Gastrocnemius medialis (tissue), 4 donors: ENCODE data around the gene NR2F1.

ENCODE experiments used
- POLR2A ChIP-seq, 2 donors: fragments of 450-650 bp; IDR thresholded peaks; one replicate each; pipeline ENCODE4 v1.6.1; 2017; ENCODE audit warnings: antibody characterized with exemption in 2 of 2, mild to moderate bottlenecking in 2 of 2, moderate library complexity in 2 of 2
- TF ChIP-seq, protein P1 (sequence below), 5 experiments: fragments of 450-650 bp in 3 of 5; fragments of 200-600 bp in 2 of 5; sonication (generic) in 2 of 5; IDR thresholded peaks in 4 of 5; conservative IDR thresholded peaks in 1 of 5; 1 replicate in 4 of 5; 2 replicates in 1 of 5; pipeline ENCODE4 v1.5.1; 2016 to 2019; ENCODE audit warnings: antibody characterized with exemption in 5 of 5, mild to moderate bottlenecking in 3 of 5, moderate library complexity in 3 of 5

DNA sequence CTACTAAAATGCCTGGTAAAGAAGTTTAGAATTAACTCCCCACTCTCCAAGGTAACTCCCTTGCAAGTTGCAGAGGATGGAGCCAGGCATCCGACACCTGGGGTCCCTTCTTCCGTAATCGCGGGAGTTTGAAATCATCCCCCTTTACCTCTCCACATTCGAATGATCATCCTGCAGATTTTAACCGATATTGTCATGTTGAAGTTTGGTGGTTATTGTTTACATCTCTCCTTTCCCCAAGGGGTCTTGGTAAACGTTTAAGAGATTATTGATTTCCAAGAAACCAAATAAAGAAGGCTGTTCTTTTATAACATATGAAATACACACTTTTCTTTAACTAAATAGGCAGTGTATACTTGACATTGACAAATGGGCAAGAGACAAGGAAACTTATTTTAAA lies 26.7 kb downstream of the NR2F1 start:
- TF ChIP-seq, protein P1, sequence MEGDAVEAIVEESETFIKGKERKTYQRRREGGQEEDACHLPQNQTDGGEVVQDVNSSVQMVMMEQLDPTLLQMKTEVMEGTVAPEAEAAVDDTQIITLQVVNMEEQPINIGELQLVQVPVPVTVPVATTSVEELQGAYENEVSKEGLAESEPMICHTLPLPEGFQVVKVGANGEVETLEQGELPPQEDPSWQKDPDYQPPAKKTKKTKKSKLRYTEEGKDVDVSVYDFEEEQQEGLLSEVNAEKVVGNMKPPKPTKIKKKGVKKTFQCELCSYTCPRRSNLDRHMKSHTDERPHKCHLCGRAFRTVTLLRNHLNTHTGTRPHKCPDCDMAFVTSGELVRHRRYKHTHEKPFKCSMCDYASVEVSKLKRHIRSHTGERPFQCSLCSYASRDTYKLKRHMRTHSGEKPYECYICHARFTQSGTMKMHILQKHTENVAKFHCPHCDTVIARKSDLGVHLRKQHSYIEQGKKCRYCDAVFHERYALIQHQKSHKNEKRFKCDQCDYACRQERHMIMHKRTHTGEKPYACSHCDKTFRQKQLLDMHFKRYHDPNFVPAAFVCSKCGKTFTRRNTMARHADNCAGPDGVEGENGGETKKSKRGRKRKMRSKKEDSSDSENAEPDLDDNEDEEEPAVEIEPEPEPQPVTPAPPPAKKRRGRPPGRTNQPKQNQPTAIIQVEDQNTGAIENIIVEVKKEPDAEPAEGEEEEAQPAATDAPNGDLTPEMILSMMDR (IDR thresholded peaks at IDR 0.05 in 4 of 5, conservative IDR thresholded peaks at IDR 0.05 in 1 of 5), result no peak
- TF ChIP-seq POLR2A (IDR thresholded peaks at IDR 0.05), result no peak
